ENCODE measurements around the gene DNASE2. TPM values are rescaled to one million over a fixed set of nuclear protein-coding genes. Genes with fewer than 3 reads are reported as not detected.
"Not testable (repeated sequence)": the region's sequence is repeated elsewhere in the genome, so short reads cannot be mapped to it uniquely, and the experiment has no call there.

The DNASE2 gene
- total RNA-seq, 2 experiments from 2014 or later, result 26.1 to 27.4 TPM

- Mint-ChIP-seq H3K36me3 (ENCODE audit: low read depth) (no peaks in the 10 kb centered on the region), H3K27ac (no peak overlapping the region), H3K27me3 (ENCODE audit: low read depth) (peaks cover 3% of the 10 kb centered on the region), H3K4me3 (no peak overlapping the region), H3K9me3 (ENCODE audit: insufficient read depth) (no peaks in the 10 kb centered on the region), H3K4me1 (ENCODE audit: low read depth) (no peaks in the 10 kb centered on the region)
- ATAC-seq, result no peak
- ChIA-PET POLR2A (no interaction called here), CTCF (interaction anchor here (1.3 kb wide), 1 partner anchor 10 kb away, joined by 6 read pairs; no protein-coding TSS in a partner anchor)
- no peak for DNase-seq
These were observed 23.0 kb downstream of the DNASE2 start for GRCh38 chr19:12858041-12858928.

- ChIA-PET POLR2A (no interaction called here), CTCF (no interaction called here)
- Mint-ChIP-seq H3K4me3 (no peak overlapping the region), H3K27ac (no peak overlapping the region), H3K4me1 (ENCODE audit: low read depth) (no peaks in the 10 kb centered on the region), H3K27me3 (ENCODE audit: low read depth) (peaks cover 3% of the 10 kb centered on the region), H3K36me3 (ENCODE audit: low read depth) (no peaks in the 10 kb centered on the region), H3K9me3 (ENCODE audit: insufficient read depth) (no peaks in the 10 kb centered on the region)
- ATAC-seq (no peak), DNase-seq (no peak)
These were observed 24.6 kb downstream of the DNASE2 start for GRCh38 chr19:12856653-12857052.

- Mint-ChIP-seq H3K36me3 (ENCODE audit: low read depth) (no peaks in the 10 kb centered on the region), H3K27ac (no peak overlapping the region), H3K9me3 (ENCODE audit: insufficient read depth) (no peaks in the 10 kb centered on the region), H3K4me3 (peak overlapping the region; percentile 34), H3K27me3 (ENCODE audit: low read depth) (peaks cover 19% of the 10 kb centered on the region), H3K4me1 (ENCODE audit: low read depth) (peaks cover 8% of the 10 kb centered on the region)
- ChIA-PET CTCF (interaction anchor here (0.5 to 7.3 kb wide), 59 partner anchors 10 to 283 kb away, joined by 3 to 75 read pairs (median 4); partner anchors contain the start of genes DNASE2, FBXW9, GCDH and GET3), POLR2A (interaction anchor here (0.5 to 0.7 kb wide), 4 partner anchors 29 to 1642 kb away, joined by 3 to 5 read pairs (median 3); no protein-coding TSS in a partner anchor)
- DNase-seq (peak; percentile 86), ATAC-seq (peak; percentile 98)
These were observed 33.8 kb downstream of the DNASE2 start for GRCh38 chr19:12847159-12848139.

GRCh38 chr19:12846613-12847012 lies 34.6 kb downstream of the DNASE2 start:
- not testable (repeated sequence) for DNase-seq; ATAC-seq; H3K4me3 Mint-ChIP-seq; H3K9me3 Mint-ChIP-seq (ENCODE audit: insufficient read depth); H3K36me3 Mint-ChIP-seq (ENCODE audit: low read depth); H3K27ac Mint-ChIP-seq; H3K4me1 Mint-ChIP-seq (ENCODE audit: low read depth)
- ChIA-PET CTCF (interaction anchor here (0.5 to 7.3 kb wide), 29 partner anchors 10 to 233 kb away, joined by 3 to 75 read pairs (median 5); partner anchors contain the start of genes GET3, JUNB, PRDX2 and RTBDN), POLR2A (interaction anchor here (0.7 kb wide), 1 partner anchor 30 kb away, joined by 3 read pairs; no protein-coding TSS in a partner anchor)
- peaks cover 24% of the 10 kb centered on the region for H3K27me3 Mint-ChIP-seq (ENCODE audit: low read depth)

- peaks cover 44% of the 10 kb centered on the region for H3K27me3 Mint-ChIP-seq (ENCODE audit: low read depth)
- ChIA-PET POLR2A (no interaction called here), CTCF (interaction anchor here (1.4 to 7.3 kb wide), 3 partner anchors 78 to 121 kb away, joined by 3 to 75 read pairs (median 6); no protein-coding TSS in a partner anchor)
- peaks cover 24% of the 10 kb centered on the region for H3K4me1 Mint-ChIP-seq (ENCODE audit: low read depth)
- H3K36me3 Mint-ChIP-seq (ENCODE audit: low read depth), result no peaks in the 10 kb centered on the region
- H3K27ac Mint-ChIP-seq, result no peak overlapping the region
- ATAC-seq (no peak), DNase-seq (no peak)
- H3K4me3 Mint-ChIP-seq, result no peak overlapping the region
- no peaks in the 10 kb centered on the region for H3K9me3 Mint-ChIP-seq (ENCODE audit: insufficient read depth)
These were observed 37.1 kb downstream of the DNASE2 start for GRCh38 chr19:12843999-12844732.

- H3K36me3 Mint-ChIP-seq (ENCODE audit: low read depth), result no peaks in the 10 kb centered on the region
- no peak overlapping the region for H3K27ac Mint-ChIP-seq
- ATAC-seq, result no peak
- CTCF ChIA-PET, result interaction anchor here (7.3 kb wide), 1 partner anchor 85 kb away, joined by 75 read pairs; no protein-coding TSS in a partner anchor
- DNase-seq, result no peak
- POLR2A ChIA-PET, result no interaction called here
- H3K4me3 Mint-ChIP-seq, result no peak overlapping the region
- no peaks in the 10 kb centered on the region for H3K9me3 Mint-ChIP-seq (ENCODE audit: insufficient read depth)
- H3K27me3 Mint-ChIP-seq (ENCODE audit: low read depth), result peaks cover 48% of the 10 kb centered on the region
- H3K4me1 Mint-ChIP-seq (ENCODE audit: low read depth), result peaks cover 28% of the 10 kb centered on the region
These were observed 37.9 kb downstream of the DNASE2 start for GRCh38 chr19:12843328-12843727.

GRCh38 chr19:12842511-12842910 lies 38.7 kb downstream of the DNASE2 start:
- Mint-ChIP-seq H3K36me3 (ENCODE audit: low read depth) (no peaks in the 10 kb centered on the region), H3K4me3 (no peak overlapping the region), H3K9me3 (ENCODE audit: insufficient read depth) (no peaks in the 10 kb centered on the region), H3K4me1 (ENCODE audit: low read depth) (peaks cover 27% of the 10 kb centered on the region), H3K27ac (no peak overlapping the region), H3K27me3 (ENCODE audit: low read depth) (peaks cover 53% of the 10 kb centered on the region)
- DNase-seq (no peak), ATAC-seq (no peak)
- CTCF ChIA-PET, result no interaction called here
- POLR2A ChIA-PET, result no interaction called here

GRCh38 chr19:12841094-12841493 lies 40.2 kb downstream of the DNASE2 start:
- ChIA-PET CTCF (no interaction called here), POLR2A (no interaction called here)
- Mint-ChIP-seq H3K27me3 (ENCODE audit: low read depth) (peaks cover 60% of the 10 kb centered on the region), H3K4me3 (peak overlapping the region; percentile 30), H3K36me3 (ENCODE audit: low read depth) (no peaks in the 10 kb centered on the region), H3K9me3 (ENCODE audit: insufficient read depth) (no peaks in the 10 kb centered on the region), H3K4me1 (ENCODE audit: low read depth) (peaks cover 22% of the 10 kb centered on the region), H3K27ac (no peak overlapping the region)
- DNase-seq (peak; percentile 29), ATAC-seq (no peak)

GRCh38 chr19:12840091-12841079 lies 40.9 kb downstream of the DNASE2 start:
- Mint-ChIP-seq H3K27ac (no peak overlapping the region), H3K4me1 (ENCODE audit: low read depth) (peaks cover 22% of the 10 kb centered on the region)

More at GRCh38 chr19:12840091-12841079, 40.9 kb downstream of the DNASE2 start:
- H3K9me3 Mint-ChIP-seq (ENCODE audit: insufficient read depth), result no peaks in the 10 kb centered on the region
- CTCF ChIA-PET, result no interaction called here
- DNase-seq, result peak; percentile 68
- H3K36me3 Mint-ChIP-seq (ENCODE audit: low read depth), result no peaks in the 10 kb centered on the region
- POLR2A ChIA-PET, result no interaction called here
- peaks cover 65% of the 10 kb centered on the region for H3K27me3 Mint-ChIP-seq (ENCODE audit: low read depth)
- H3K4me3 Mint-ChIP-seq, result peak overlapping the region; percentile 30
- peak; percentile 43 for ATAC-seq

Data from activated CD8-positive, alpha-beta T cell treated with anti-CD3 and anti-CD28 coated beads, Interleukin-2, amount 10 ng/mL, durations not matched to agents 7 days and 5 days (primary cell).